ENCODE measurements around the gene MXD4. TPM values are rescaled to one million over a fixed set of nuclear protein-coding genes. Genes with fewer than 3 reads are reported as not detected.
"Not testable (repeated sequence)": the region's sequence is repeated elsewhere in the genome, so short reads cannot be mapped to it uniquely, and the experiment has no call there.

MXD4 gene
- total and polyA plus RNA-seq, 2 experiments from 2014 or later, result 6.9 to 19.9 TPM

DNA sequence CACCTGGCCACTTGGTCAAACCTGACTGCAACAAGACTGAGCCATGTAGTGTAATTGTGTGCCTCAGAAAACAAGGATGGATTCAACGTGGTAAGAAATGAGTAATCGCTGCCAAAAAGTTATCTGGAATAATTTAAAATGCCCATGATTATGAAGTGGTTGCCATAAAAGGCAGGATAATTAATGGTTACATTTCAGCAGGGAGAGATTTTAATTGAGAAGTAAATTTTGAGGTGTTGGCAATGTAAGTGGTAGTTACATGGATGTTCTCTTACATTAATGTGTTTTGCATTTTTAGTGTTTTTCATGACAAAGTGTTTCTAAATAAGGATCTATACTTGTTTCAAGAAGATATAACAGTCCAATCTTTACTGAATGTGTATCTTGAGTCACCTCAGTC is 35.6 kb downstream of the MXD4 start (continued):
- TF ChIP-seq, protein P1, sequence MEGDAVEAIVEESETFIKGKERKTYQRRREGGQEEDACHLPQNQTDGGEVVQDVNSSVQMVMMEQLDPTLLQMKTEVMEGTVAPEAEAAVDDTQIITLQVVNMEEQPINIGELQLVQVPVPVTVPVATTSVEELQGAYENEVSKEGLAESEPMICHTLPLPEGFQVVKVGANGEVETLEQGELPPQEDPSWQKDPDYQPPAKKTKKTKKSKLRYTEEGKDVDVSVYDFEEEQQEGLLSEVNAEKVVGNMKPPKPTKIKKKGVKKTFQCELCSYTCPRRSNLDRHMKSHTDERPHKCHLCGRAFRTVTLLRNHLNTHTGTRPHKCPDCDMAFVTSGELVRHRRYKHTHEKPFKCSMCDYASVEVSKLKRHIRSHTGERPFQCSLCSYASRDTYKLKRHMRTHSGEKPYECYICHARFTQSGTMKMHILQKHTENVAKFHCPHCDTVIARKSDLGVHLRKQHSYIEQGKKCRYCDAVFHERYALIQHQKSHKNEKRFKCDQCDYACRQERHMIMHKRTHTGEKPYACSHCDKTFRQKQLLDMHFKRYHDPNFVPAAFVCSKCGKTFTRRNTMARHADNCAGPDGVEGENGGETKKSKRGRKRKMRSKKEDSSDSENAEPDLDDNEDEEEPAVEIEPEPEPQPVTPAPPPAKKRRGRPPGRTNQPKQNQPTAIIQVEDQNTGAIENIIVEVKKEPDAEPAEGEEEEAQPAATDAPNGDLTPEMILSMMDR (conservative IDR thresholded peaks at IDR 0.05; ENCODE audit: low read depth in 2 of 2), result no peak
- TF ChIP-seq POLR2AphosphoS5 (IDR thresholded peaks at IDR 0.05; ENCODE audit: low read depth) (no peak), JUNB (IDR thresholded peaks at IDR 0.05; ENCODE audit: unreplicated experiment) (no peak), ZNF331 (CRISPR knock-in tag; IDR thresholded peaks at IDR 0.05; ENCODE audit: low read depth) (no peak), EZH2phosphoT487 (IDR thresholded peaks at IDR 0.05; ENCODE audit: unreplicated experiment) (no peak)

DNA sequence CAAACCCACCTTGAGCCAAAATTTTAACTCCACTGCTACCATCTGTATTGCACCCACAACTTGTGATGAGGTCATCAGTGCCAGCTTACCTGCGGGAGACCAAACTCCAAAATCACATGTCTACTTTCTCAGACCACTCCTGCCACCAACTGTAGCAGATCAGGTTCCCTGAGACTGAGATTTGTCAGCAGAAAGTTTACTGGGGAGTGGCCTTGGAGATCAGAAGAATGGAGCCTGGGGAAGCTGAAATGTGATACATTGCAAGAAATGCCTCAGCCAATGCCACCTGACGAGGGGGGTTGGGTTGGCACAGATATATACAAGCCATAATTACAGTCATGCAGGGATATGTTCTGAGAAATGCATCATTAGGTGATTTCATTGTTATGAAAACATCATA is 39.1 kb downstream of the MXD4 start:
- Histone ChIP-seq H2AFZ (no peak overlapping the region), H3K36me3 (ENCODE audit: insufficient read depth) (no peaks in the 10 kb centered on the region), H3K27me3 (ENCODE audit: insufficient read depth) (no peaks in the 10 kb centered on the region), H4K20me1 (replicated peaks; ENCODE audit: insufficient read depth) (peaks cover 4% of the 10 kb centered on the region; the same call in 1 of the 2 replicates), H3K27ac (ENCODE audit: low read depth) (peak overlapping the region; percentile 85; the same call in 1 of the 2 replicates), H3K4me1 (ENCODE audit: insufficient read depth) (peaks cover 28% of the 10 kb centered on the region), H3K9me2 (ENCODE audit: insufficient read depth) (no peaks in the 10 kb centered on the region), H3K79me2 (replicated peaks; ENCODE audit: insufficient read depth) (no peaks in the 10 kb centered on the region), H3K4me3 (peak overlapping the region; percentile 0; the same call in 1 of the 2 replicates), H3K4me2 (peak overlapping the region; percentile 68), H3F3A (replicated peaks; ENCODE audit: low read depth) (peaks cover 6% of the 10 kb centered on the region)
- Mint-ChIP-seq H3K4me1 (peaks cover 47% of the 10 kb centered on the region), H3K27me3 (ENCODE audit: insufficient read depth, low read depth, poor library complexity) (peaks cover 5% of the 10 kb centered on the region), H3K27ac (peak overlapping the region; percentile 81), H3K4me3 (peak overlapping the region; percentile 47), H3K36me3 (ENCODE audit: low read depth) (no peaks in the 10 kb centered on the region), H3K9me3 (no peaks in the 10 kb centered on the region)
- TF ChIP-seq POLR2AphosphoS5 (IDR thresholded peaks at IDR 0.05; ENCODE audit: low read depth), result no peak
- ATAC-seq (peak; percentile 13), DNase-seq (ENCODE audit: low spot score) (peak; percentile 66)

GRCh38 chr4:2221378-2221777 is 40.5 kb downstream of the MXD4 start:
- not testable (repeated sequence) for H2AFZ ChIP-seq; H4K20me1 ChIP-seq (replicated peaks; ENCODE audit: insufficient read depth); H3K36me3 ChIP-seq (ENCODE audit: insufficient read depth); H3K9me3 Mint-ChIP-seq; H3K9me2 ChIP-seq (ENCODE audit: insufficient read depth); H3K27me3 Mint-ChIP-seq (ENCODE audit: insufficient read depth, low read depth, poor library complexity); H3K4me3 ChIP-seq; H3F3A ChIP-seq (replicated peaks; ENCODE audit: low read depth); H3K36me3 Mint-ChIP-seq (ENCODE audit: low read depth); H3K4me2 ChIP-seq; H3K27me3 ChIP-seq (ENCODE audit: insufficient read depth); H3K79me2 ChIP-seq (replicated peaks; ENCODE audit: insufficient read depth)
- H3K4me1 ChIP-seq (ENCODE audit: insufficient read depth), result peaks cover 28% of the 10 kb centered on the region
- peaks cover 47% of the 10 kb centered on the region for H3K4me1 Mint-ChIP-seq
- peak overlapping the region; percentile 89 for H3K27ac Mint-ChIP-seq
- H3K4me3 Mint-ChIP-seq, result peak overlapping the region; percentile 56
- peak overlapping the region; percentile 85 for H3K27ac ChIP-seq (ENCODE audit: low read depth)
- TF ChIP-seq NANOG (IDR thresholded peaks at IDR 0.05; ENCODE audit: borderline replicate concordance) (peak; percentile 62; the same call in 1 of the 2 replicates), ZNF462 (CRISPR knock-in tag; IDR thresholded peaks at IDR 0.05) (peak; percentile 90), POLR2AphosphoS5 (IDR thresholded peaks at IDR 0.05; ENCODE audit: low read depth) (0 out of 2 replicates have a peak, but pooled peaks have one; percentile 6)
- peak; percentile 68 for ATAC-seq
- peak; percentile 88 for DNase-seq (ENCODE audit: low spot score)
